ENCODE results near the gene TAS1R1. TPM values are rescaled to one million over a fixed set of nuclear protein-coding genes. Genes with fewer than 3 reads are reported as not detected.
A peak's percentile ranks its signal among the peaks of the same experiment; 100 is the strongest.

The TAS1R1 gene
- total and polyA plus RNA-seq, 9 of the 15 experiments (the other 6 are each of a cell fraction or from before 2014, with no cell fraction given): 0.06 TPM; not detected in 8

GRCh38 chr1:6614019-6614928, 59.2 kb downstream of the TAS1R1 start (continued):
- TF ChIP-seq, protein P1, sequence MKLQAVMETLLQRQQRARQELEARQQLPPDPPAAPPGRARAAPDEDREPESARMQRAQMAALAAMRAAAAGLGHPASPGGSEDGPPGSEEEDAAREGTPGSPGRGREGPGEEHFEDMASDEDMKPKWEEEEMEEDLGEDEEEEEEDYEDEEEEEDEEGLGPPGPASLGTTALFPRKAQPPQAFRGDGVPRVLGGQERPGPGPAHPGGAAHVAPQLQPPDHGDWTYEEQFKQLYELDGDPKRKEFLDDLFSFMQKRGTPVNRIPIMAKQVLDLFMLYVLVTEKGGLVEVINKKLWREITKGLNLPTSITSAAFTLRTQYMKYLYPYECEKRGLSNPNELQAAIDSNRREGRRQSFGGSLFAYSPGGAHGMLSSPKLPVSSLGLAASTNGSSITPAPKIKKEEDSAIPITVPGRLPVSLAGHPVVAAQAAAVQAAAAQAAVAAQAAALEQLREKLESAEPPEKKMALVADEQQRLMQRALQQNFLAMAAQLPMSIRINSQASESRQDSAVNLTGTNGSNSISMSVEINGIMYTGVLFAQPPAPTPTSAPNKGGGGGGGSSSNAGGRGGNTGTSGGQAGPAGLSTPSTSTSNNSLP (IDR thresholded peaks at IDR 0.05; ENCODE audit: borderline replicate concordance, low read depth, low read length): no peak
- no peak for TF ChIP-seq ZNF23 (CRISPR knock-in tag; IDR thresholded peaks at IDR 0.05)
- no peak for TF ChIP-seq BCL6 (CRISPR knock-in tag; IDR thresholded peaks at IDR 0.05)
- TF ChIP-seq, protein P2, sequence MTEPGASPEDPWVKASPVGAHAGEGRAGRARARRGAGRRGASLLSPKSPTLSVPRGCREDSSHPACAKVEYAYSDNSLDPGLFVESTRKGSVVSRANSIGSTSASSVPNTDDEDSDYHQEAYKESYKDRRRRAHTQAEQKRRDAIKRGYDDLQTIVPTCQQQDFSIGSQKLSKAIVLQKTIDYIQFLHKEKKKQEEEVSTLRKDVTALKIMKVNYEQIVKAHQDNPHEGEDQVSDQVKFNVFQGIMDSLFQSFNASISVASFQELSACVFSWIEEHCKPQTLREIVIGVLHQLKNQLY (CRISPR knock-in tag; conservative IDR thresholded peaks at IDR 0.05): no peak
- no peak for TF ChIP-seq ZNF311 (CRISPR knock-in tag; IDR thresholded peaks at IDR 0.05)
- no peak for TF ChIP-seq ZNF445 (CRISPR knock-in tag; IDR thresholded peaks at IDR 0.05; ENCODE audit: low read depth)
- no peak for TF ChIP-seq TFAP4 (CRISPR knock-in tag; IDR thresholded peaks at IDR 0.05; ENCODE audit: borderline replicate concordance)
- TF ChIP-seq, protein P3, sequence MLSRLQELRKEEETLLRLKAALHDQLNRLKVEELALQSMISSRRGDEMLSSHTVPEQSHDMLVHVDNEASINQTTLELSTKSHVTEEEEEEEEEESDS (CRISPR knock-in tag; IDR thresholded peaks at IDR 0.05): no peak
- TF ChIP-seq EWSR1 (IDR thresholded peaks at IDR 0.05; ENCODE audit: borderline replicate concordance, low read depth, partially characterized antibody): no peak
- no peak for TF ChIP-seq NEUROD1 (IDR thresholded peaks at IDR 0.05; ENCODE audit: borderline replicate concordance, low read depth, low read length, partially characterized antibody)
- no peak for TF ChIP-seq BRCA1 (IDR thresholded peaks at IDR 0.05)
- TF ChIP-seq BRCA1 (CRISPR knock-in tag; IDR thresholded peaks at IDR 0.05): no peak
- TF ChIP-seq MEIS2 (IDR thresholded peaks at IDR 0.05; ENCODE audit: partially characterized antibody): no peak
- TF ChIP-seq KDM2B (CRISPR knock-in tag; IDR thresholded peaks at IDR 0.05): no peak
- no peak for TF ChIP-seq PPARD (CRISPR knock-in tag; IDR thresholded peaks at IDR 0.05)
- TF ChIP-seq ESRRB (CRISPR knock-in tag; IDR thresholded peaks at IDR 0.05; ENCODE audit: borderline replicate concordance): no peak
- no peak for TF ChIP-seq ZNF444 (CRISPR knock-in tag; IDR thresholded peaks at IDR 0.05)
- TF ChIP-seq ELF4 (CRISPR knock-in tag; IDR thresholded peaks at IDR 0.05): no peak
- peak in 1 of 2 experiments; percentile 71; a peak in 2 of 4 replicates for TF ChIP-seq UBTF (IDR thresholded peaks at IDR 0.05; ENCODE audit: borderline replicate concordance in 1 of 2, low read depth in 2 of 2, low read length in 2 of 2)
- no peak for TF ChIP-seq MBD2 (IDR thresholded peaks at IDR 0.05; ENCODE audit: borderline replicate concordance, low read depth)
- no peak for TF ChIP-seq ZNF75A (CRISPR knock-in tag; IDR thresholded peaks at IDR 0.05)
- no peak; a peak in 1 of 4 replicates for TF ChIP-seq NONO (IDR thresholded peaks at IDR 0.05; ENCODE audit: low read depth in 2 of 2, low read length in 1 of 2)
